Measurements from ENCODE around the gene CNTNAP5. TPM values are rescaled to one million over a fixed set of nuclear protein-coding genes. Genes with fewer than 3 reads are reported as not detected.

The CNTNAP5 gene
- total RNA-seq, 1 experiment from 2014 or later = 0.48 TPM

DNA sequence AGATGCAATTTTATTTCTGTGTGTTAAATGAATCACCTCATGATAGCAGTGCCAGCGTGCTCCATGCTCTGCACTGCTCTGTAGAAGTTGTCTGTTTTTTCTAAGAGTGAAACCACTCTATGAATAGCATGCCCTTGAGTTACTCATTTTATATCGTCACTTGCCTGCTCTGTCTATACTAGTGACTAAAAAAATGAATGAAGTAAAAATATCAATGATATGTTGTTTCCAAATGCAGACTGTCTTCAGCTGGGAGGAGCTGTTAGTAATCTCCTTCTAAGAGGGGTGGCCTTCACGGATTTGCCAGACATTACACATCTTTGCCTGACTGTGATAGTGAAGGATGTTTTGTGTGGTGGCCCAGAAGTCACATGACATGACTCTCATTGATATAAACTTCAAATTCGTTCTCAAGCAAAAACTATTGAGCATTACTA lies 852.1 kb downstream of the CNTNAP5 start:
- Histone ChIP-seq H2BK120ac (ENCODE audit: low read depth, low read length, poor library complexity, severe bottlenecking) (no peak overlapping the region), H2BK15ac (ENCODE audit: low read depth, low read length) (no peak overlapping the region), H3K27me3 (ENCODE audit: insufficient read depth, low read length) (no peaks in the 10 kb centered on the region), H3K9ac (ENCODE audit: extremely low read depth, insufficient read length, low read length) (no peak overlapping the region), H3K14ac (ENCODE audit: insufficient read depth, low read length) (no peak overlapping the region), H3K56ac (ENCODE audit: insufficient read length, low read depth, low read length) (no peak overlapping the region), H3K79me1 (ENCODE audit: insufficient read depth, low read depth, low read length, poor library complexity, severe bottlenecking) (no peaks in the 10 kb centered on the region), H3K4me2 (ENCODE audit: insufficient read depth, insufficient read length, low read length) (no peak overlapping the region), H4K5ac (ENCODE audit: insufficient read length, low read depth, low read length) (no peak overlapping the region), H3K79me2 (ENCODE audit: insufficient read depth, low read length) (no peaks in the 10 kb centered on the region), H3K4ac (ENCODE audit: low read depth, low read length) (no peak overlapping the region), H2BK5ac (ENCODE audit: insufficient read length, low read length) (no peak overlapping the region), H3K27ac (ENCODE audit: insufficient read length, low read depth, low read length) (no peak overlapping the region), H2AK5ac (ENCODE audit: insufficient read length, low read length) (no peak overlapping the region), H3K18ac (ENCODE audit: insufficient read length, low read depth, low read length) (no peak overlapping the region), H4K91ac (ENCODE audit: insufficient read length, low read depth, low read length) (no peak overlapping the region), H2AFZ (ENCODE audit: low read length) (no peak overlapping the region), H3K23me2 (ENCODE audit: insufficient read length, low read depth, low read length, poor library complexity, severe bottlenecking) (no peaks in the 10 kb centered on the region), H2BK12ac (ENCODE audit: insufficient read length, low read depth, low read length) (no peak overlapping the region), H3T11ph (ENCODE audit: low read length) (no peak overlapping the region), H4K20me1 (ENCODE audit: control insufficient read depth, insufficient read depth, insufficient read length) (no peaks in the 10 kb centered on the region), H3K9me3 (ENCODE audit: control insufficient read depth, low read depth, low read length) (no peaks in the 10 kb centered on the region), H3K4me1 (ENCODE audit: insufficient read depth, low read length) (peaks cover 5% of the 10 kb centered on the region), H4K8ac (replicated peaks; ENCODE audit: insufficient read length, low read depth, low read length) (no peak overlapping the region), H2BK20ac (ENCODE audit: low read depth, low read length, poor library complexity, severe bottlenecking) (no peak overlapping the region), H3K23ac (ENCODE audit: insufficient read length, low read depth, low read length) (no peak overlapping the region)
- Mint-ChIP-seq H3K27me3 (ENCODE audit: low read depth) (no peaks in the 10 kb centered on the region), H3K36me3 (ENCODE audit: insufficient read depth in 1 of 3, low read depth in 3 of 3) (no peaks in the 10 kb centered on the region; a peak in 1 of 7 replicates), H3K27ac (no peak overlapping the region), H3K4me3 (no peak overlapping the region), H3K9me3 (no peaks in the 10 kb centered on the region; a peak in 1 of 5 replicates), H3K4me1 (peaks cover 6 to 11% of the 10 kb centered on the region in 2 experiments)
- no CpG with 5 or more reads among the region's 4 CpGs for WGBS (ENCODE audit: extremely low coverage, insufficient read length, low lambda C conversion rate)
- TF ChIP-seq, protein P1, sequence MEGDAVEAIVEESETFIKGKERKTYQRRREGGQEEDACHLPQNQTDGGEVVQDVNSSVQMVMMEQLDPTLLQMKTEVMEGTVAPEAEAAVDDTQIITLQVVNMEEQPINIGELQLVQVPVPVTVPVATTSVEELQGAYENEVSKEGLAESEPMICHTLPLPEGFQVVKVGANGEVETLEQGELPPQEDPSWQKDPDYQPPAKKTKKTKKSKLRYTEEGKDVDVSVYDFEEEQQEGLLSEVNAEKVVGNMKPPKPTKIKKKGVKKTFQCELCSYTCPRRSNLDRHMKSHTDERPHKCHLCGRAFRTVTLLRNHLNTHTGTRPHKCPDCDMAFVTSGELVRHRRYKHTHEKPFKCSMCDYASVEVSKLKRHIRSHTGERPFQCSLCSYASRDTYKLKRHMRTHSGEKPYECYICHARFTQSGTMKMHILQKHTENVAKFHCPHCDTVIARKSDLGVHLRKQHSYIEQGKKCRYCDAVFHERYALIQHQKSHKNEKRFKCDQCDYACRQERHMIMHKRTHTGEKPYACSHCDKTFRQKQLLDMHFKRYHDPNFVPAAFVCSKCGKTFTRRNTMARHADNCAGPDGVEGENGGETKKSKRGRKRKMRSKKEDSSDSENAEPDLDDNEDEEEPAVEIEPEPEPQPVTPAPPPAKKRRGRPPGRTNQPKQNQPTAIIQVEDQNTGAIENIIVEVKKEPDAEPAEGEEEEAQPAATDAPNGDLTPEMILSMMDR (conservative IDR thresholded peaks at IDR 0.05) = no peak
- DNase-seq = no peak
